GM12801 (cell line): ENCODE measurements around the gene SUPT6H.

Experiments used
- TF ChIP-seq, protein P1 (sequence below): IDR thresholded peaks from one replicate; pipeline ENCODE4 v1.5.1; 2011; ENCODE audit warnings: control low read depth; ENCODE audit not compliant: insufficient read length; ENCODE audit errors: extremely low read depth

SUPT6H gene

GRCh38 chr17:28657756-28658155, 4.2 kb upstream of the SUPT6H start:
- TF ChIP-seq, protein P1, sequence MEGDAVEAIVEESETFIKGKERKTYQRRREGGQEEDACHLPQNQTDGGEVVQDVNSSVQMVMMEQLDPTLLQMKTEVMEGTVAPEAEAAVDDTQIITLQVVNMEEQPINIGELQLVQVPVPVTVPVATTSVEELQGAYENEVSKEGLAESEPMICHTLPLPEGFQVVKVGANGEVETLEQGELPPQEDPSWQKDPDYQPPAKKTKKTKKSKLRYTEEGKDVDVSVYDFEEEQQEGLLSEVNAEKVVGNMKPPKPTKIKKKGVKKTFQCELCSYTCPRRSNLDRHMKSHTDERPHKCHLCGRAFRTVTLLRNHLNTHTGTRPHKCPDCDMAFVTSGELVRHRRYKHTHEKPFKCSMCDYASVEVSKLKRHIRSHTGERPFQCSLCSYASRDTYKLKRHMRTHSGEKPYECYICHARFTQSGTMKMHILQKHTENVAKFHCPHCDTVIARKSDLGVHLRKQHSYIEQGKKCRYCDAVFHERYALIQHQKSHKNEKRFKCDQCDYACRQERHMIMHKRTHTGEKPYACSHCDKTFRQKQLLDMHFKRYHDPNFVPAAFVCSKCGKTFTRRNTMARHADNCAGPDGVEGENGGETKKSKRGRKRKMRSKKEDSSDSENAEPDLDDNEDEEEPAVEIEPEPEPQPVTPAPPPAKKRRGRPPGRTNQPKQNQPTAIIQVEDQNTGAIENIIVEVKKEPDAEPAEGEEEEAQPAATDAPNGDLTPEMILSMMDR, result no peak

DNA sequence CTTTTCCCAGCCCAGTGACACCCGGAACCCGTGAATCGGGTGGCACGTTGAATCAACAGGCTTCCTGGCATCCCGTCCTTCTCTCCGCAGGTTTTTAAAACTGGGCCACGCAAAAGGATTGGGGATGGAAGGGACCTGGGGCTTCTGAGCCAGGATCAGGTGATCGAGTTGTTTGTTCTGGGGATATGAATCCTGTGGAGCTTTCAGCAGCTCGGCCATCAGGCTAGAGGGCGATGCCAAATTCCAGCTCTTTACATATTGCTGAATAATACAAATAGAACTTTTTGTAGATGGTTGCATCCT, 473 bp downstream of the SUPT6H start:
- TF ChIP-seq, protein P1, result no peak

DNA sequence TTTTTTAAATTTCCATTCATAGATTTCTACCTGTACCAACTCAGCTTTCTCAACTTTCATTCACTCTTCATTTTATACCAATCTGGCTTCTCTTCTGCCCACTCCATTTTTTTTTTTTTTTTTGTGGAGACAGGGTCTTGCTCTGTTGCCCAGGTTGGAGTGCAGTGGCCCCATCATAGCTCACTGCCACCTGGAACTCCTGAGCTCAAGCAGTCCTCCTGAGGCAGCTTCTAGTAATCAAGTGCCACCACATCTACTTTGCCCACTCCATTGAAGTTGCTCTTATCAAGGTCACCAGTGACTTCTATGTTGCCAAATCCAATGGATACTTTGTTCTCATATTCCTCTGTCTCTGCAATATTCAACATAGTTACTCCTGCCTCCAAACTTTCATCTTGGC, 1.7 kb downstream of the SUPT6H start:
- TF ChIP-seq, protein P1, result no peak

DNA sequence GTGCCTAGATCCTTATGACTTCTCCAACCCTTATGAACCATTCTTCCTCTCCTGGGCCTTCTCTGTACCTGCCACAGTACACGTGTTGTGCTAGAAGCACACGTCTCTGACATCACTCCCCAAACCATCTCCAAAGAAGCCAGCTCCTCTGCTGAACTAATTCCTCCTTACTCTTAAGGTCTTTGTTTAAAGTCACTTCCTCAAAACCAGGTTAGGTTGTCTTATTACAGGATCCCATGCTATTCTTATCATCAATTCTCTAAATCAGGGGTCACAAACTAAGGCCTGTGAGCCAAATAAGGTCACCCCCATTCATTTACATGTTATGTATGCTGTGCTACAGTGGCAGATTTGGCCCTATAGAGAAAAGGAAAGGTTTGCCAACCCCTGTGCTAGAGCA, 4.0 kb downstream of the SUPT6H start:
- TF ChIP-seq, protein P1, result no peak

GRCh38 chr17:28667870-28668269, 5.9 kb downstream of the SUPT6H start:
- TF ChIP-seq, protein P1, result no peak

GRCh38 chr17:28669918-28670317, 7.9 kb downstream of the SUPT6H start:
- TF ChIP-seq, protein P1, result no peak

DNA sequence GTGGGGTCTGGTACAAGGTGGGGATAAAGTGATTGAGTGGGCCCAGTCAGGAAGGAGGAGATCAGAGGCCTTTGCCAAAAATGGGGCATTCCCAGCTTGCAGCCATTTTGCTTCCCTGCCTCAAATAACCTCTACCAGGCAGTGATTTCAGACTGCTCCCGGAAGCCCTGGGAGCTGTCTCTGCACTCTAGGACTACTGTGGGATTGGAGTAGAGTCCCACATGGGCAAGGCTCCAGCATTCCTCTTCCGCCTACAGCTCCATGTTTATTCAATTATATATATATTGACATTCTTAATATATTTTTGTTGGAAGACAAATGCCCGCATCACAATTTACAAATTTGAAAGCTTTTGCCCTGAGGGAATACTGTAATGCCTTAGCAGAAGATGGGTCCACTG, 13.5 kb downstream of the SUPT6H start:
- TF ChIP-seq, protein P1, result no peak

DNA sequence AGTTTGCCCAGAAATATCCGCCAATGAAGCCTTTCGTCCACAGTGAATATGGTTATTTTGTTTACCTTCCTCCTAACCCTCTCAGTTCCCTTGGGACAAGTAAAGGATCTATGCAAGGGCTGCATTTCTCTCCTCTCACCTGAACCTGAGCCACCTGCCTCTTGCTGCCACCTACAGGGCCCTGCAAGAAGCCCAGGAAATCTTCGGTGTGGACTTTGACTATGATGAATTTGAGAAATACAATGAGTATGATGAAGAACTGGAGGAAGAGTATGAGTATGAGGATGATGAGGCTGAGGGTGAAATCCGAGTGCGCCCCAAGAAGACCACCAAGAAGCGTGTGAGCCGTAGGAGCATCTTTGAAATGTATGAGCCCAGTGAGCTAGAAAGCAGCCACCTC, 14.0 kb downstream of the SUPT6H start:
- TF ChIP-seq, protein P1, result no peak
